Spinal cord (tissue), 10 donors: ENCODE data around the gene MYL6B. TPM values are rescaled to one million over a fixed set of nuclear protein-coding genes. Genes with fewer than 3 reads are reported as not detected.

Experiments used
- DNase-seq, 6 donors: peaks; one replicate each; pipeline versions ENCODE4 v3.0.0 to v3.0.0-alpha.2; 2013 to 2015; ENCODE audit warnings: low spot score in 6 of 6, low read depth in 4 of 6
- H3K27ac ChIP-seq: one replicate; pipeline ENCODE4 v1.5.1; 2013; ENCODE audit warnings: low read depth, low read length, control low read depth
- H3K27me3 ChIP-seq: one replicate; pipeline ENCODE4 v1.6.1; 2013; ENCODE audit warnings: low read length; ENCODE audit not compliant: control insufficient read depth, insufficient read depth
- H3K36me3 ChIP-seq: one replicate; pipeline ENCODE4 v1.6.1; 2013; ENCODE audit warnings: low read length; ENCODE audit not compliant: control insufficient read depth, insufficient read depth
- H3K4me1 ChIP-seq: one replicate; pipeline ENCODE4 v1.6.1; 2013; ENCODE audit warnings: low read length; ENCODE audit not compliant: control insufficient read depth, insufficient read depth
- H3K4me3 ChIP-seq: one replicate; pipeline ENCODE4 v1.5.1; 2013; ENCODE audit warnings: low read depth, low read length, control low read depth
- H3K9me3 ChIP-seq: one replicate; pipeline ENCODE4 v1.6.1; 2013; ENCODE audit warnings: low read length; ENCODE audit not compliant: control insufficient read depth, insufficient read depth
- WGBS: methylation state at CpG from one replicate; pipeline ENCODE4 v1.1.5; 2013; ENCODE audit warnings: missing lambda C conversion rate; ENCODE audit not compliant: insufficient coverage; 5-methylcytosine and 5-hydroxymethylcytosine counted together
- polyA plus RNA-seq, 2 donors: library from polyadenylated mRNA; unstranded; fragments of 120-200 nt; gene quantifications; one replicate each; pipeline ENCODE4 v1.2.1, GENCODE V29; 2013; ENCODE audit not compliant: insufficient read length in 2 of 2
- total RNA-seq, 2 donors: library from RNA; depleted of rRNA in 1 of 2; stranded (reverse); fragments of 120-200 nt in 1 of 2; fragments of >200 nt in 1 of 2; gene quantifications; one replicate each; pipeline versions ENCODE4 v1.2.3 to v1.2.4, GENCODE V29; 2013 to 2014
- donor health status: healthy.

Gene MYL6B
- total and polyA plus RNA-seq, 4 donors: 69.4 to 287 (median 238) TPM

GRCh38 chr12:56161690-56162351, 9.4 kb downstream of the MYL6B start:
- H3K4me3 ChIP-seq: no peak overlapping the region
- H3K27me3 ChIP-seq: no peaks in the 10 kb centered on the region
- no peak overlapping the region for H3K27ac ChIP-seq
- WGBS: 80% methylated on average over 5 of the region's 10 CpGs
- H3K9me3 ChIP-seq: no peaks in the 10 kb centered on the region
- DNase-seq: no peak
- peaks cover 37% of the 10 kb centered on the region for H3K4me1 ChIP-seq
- H3K36me3 ChIP-seq: peaks cover 73% of the 10 kb centered on the region

- Histone ChIP-seq H3K4me3 (no peak overlapping the region), H3K9me3 (no peaks in the 10 kb centered on the region), H3K27me3 (no peaks in the 10 kb centered on the region), H3K27ac (no peak overlapping the region), H3K4me1 (peaks cover 28% of the 10 kb centered on the region), H3K36me3 (peaks cover 81% of the 10 kb centered on the region)
- no CpG with 5 or more reads among the region's 11 CpGs for WGBS
- no peak for DNase-seq
Observed at GRCh38 chr12:56162468-56163290, 10.3 kb downstream of the MYL6B start.

- Histone ChIP-seq H3K27me3 (no peaks in the 10 kb centered on the region), H3K4me1 (peaks cover 26% of the 10 kb centered on the region), H3K9me3 (no peaks in the 10 kb centered on the region), H3K36me3 (peaks cover 92% of the 10 kb centered on the region), H3K4me3 (no peak overlapping the region), H3K27ac (no peak overlapping the region)
- 60% methylated on average over 5 of the region's 11 CpGs for WGBS
- DNase-seq: no peak
Observed at GRCh38 chr12:56163533-56164344, 11.4 kb downstream of the MYL6B start.

- no peak overlapping the region for H3K27ac ChIP-seq
- H3K27me3 ChIP-seq: no peaks in the 10 kb centered on the region
- 87% methylated on average over 16 of the region's 17 CpGs for WGBS
- H3K9me3 ChIP-seq: no peaks in the 10 kb centered on the region
- H3K4me3 ChIP-seq: no peak overlapping the region
- H3K36me3 ChIP-seq: peaks cover 97% of the 10 kb centered on the region
- DNase-seq: no peak
- peaks cover 21% of the 10 kb centered on the region for H3K4me1 ChIP-seq
Observed at GRCh38 chr12:56164345-56164729, 11.9 kb downstream of the MYL6B start.

GRCh38 chr12:56165369-56165768, 13.0 kb downstream of the MYL6B start:
- WGBS: 73% methylated on average over 4 of the region's 4 CpGs
- Histone ChIP-seq H3K27ac (no peak overlapping the region), H3K36me3 (peaks cover 99% of the 10 kb centered on the region)

GRCh38 chr12:56169229-56169759, 16.9 kb downstream of the MYL6B start:
- DNase-seq: no peak
- H3K4me3 ChIP-seq: no peak overlapping the region
- H3K27me3 ChIP-seq: no peaks in the 10 kb centered on the region
- 97% methylated on average over 11 of the region's 11 CpGs for WGBS
- H3K27ac ChIP-seq: no peak overlapping the region
- peaks cover 98% of the 10 kb centered on the region for H3K36me3 ChIP-seq
- H3K4me1 ChIP-seq: no peaks in the 10 kb centered on the region
- no peaks in the 10 kb centered on the region for H3K9me3 ChIP-seq

More at GRCh38 chr12:56165369-56165768, 13.0 kb downstream of the MYL6B start:
- no peak overlapping the region for H3K4me3 ChIP-seq
- DNase-seq: no peak
- H3K4me1 ChIP-seq: peaks cover 11% of the 10 kb centered on the region
- H3K27me3 ChIP-seq: no peaks in the 10 kb centered on the region
- H3K9me3 ChIP-seq: no peaks in the 10 kb centered on the region

- Histone ChIP-seq H3K27ac (no peak overlapping the region), H3K27me3 (no peaks in the 10 kb centered on the region), H3K9me3 (no peaks in the 10 kb centered on the region), H3K4me3 (no peak overlapping the region), H3K4me1 (no peaks in the 10 kb centered on the region), H3K36me3 (peaks cover 90% of the 10 kb centered on the region)
- WGBS: 98% methylated on average over 6 of the region's 7 CpGs
- no peak for DNase-seq
Observed at GRCh38 chr12:56172839-56173238, 20.5 kb downstream of the MYL6B start.

GRCh38 chr12:56178347-56178746, 26.0 kb downstream of the MYL6B start:
- no peaks in the 10 kb centered on the region for H3K27me3 ChIP-seq
- H3K4me1 ChIP-seq: no peaks in the 10 kb centered on the region
- no peaks in the 10 kb centered on the region for H3K9me3 ChIP-seq
- H3K4me3 ChIP-seq: no peak overlapping the region
- WGBS: no CpG with 5 or more reads among the region's 3 CpGs
- H3K36me3 ChIP-seq: peaks cover 85% of the 10 kb centered on the region
- no peak for DNase-seq
- H3K27ac ChIP-seq: no peak overlapping the region

GRCh38 chr12:56186957-56187356, 34.6 kb downstream of the MYL6B start:
- no peak overlapping the region for H3K4me3 ChIP-seq
- no peak for DNase-seq
- H3K4me1 ChIP-seq: peaks cover 15% of the 10 kb centered on the region
- WGBS: no CpG with 5 or more reads among the region's 2 CpGs
- no peaks in the 10 kb centered on the region for H3K9me3 ChIP-seq
- peaks cover 36% of the 10 kb centered on the region for H3K36me3 ChIP-seq
- no peak overlapping the region for H3K27ac ChIP-seq
- no peaks in the 10 kb centered on the region for H3K27me3 ChIP-seq
